H9 (cell line): ENCODE measurements around the gene HBD. TPM values are rescaled to one million over a fixed set of nuclear protein-coding genes. Genes with fewer than 3 reads are reported as not detected.

ENCODE experiments used
- DNase-seq: peaks from one replicate; pipeline ENCODE4 v3.0.0-alpha.2; 2017
- H2AFZ ChIP-seq: one replicate; pipeline ENCODE4 v1.6.1; 2013; ENCODE audit warnings: mild to moderate bottlenecking, low read length, control low read depth, moderate library complexity
- H2AK5ac ChIP-seq: 2 replicates; pipeline ENCODE4 v1.6.1; 2013; ENCODE audit warnings: low read length, control low read depth, mixed read lengths; ENCODE audit not compliant: insufficient read length
- H2BK120ac ChIP-seq: one replicate; pipeline ENCODE4 v1.6.1; 2013; ENCODE audit warnings: low read depth, mild to moderate bottlenecking, low read length, control low read depth, inconsistent platforms; ENCODE audit not compliant: poor library complexity, severe bottlenecking
- H2BK12ac ChIP-seq: 2 replicates; pipeline ENCODE4 v1.6.1; 2013; ENCODE audit warnings: low read length, control low read depth, mixed read lengths, low read depth; ENCODE audit not compliant: insufficient read length
- H2BK15ac ChIP-seq: 2 replicates; pipeline ENCODE4 v1.6.1; 2013; ENCODE audit warnings: low read depth, low read length, control low read depth
- H2BK20ac ChIP-seq: one replicate; pipeline ENCODE4 v1.6.1; 2013; ENCODE audit warnings: low read depth, mild to moderate bottlenecking, low read length, control low read depth, inconsistent platforms; ENCODE audit not compliant: poor library complexity, severe bottlenecking
- H2BK5ac ChIP-seq: 2 replicates; pipeline ENCODE4 v1.6.1; 2013; ENCODE audit warnings: low read length, control low read depth, mixed read lengths; ENCODE audit not compliant: insufficient read length
- H3K14ac ChIP-seq: 2 replicates; pipeline ENCODE4 v1.6.1; 2013; ENCODE audit warnings: low read length, control low read depth; ENCODE audit not compliant: insufficient read depth
- H3K18ac ChIP-seq: 2 replicates; pipeline ENCODE4 v1.6.1; 2013; ENCODE audit warnings: low read depth, mild to moderate bottlenecking, mixed read lengths, low read length, control low read depth; ENCODE audit not compliant: insufficient read length
- H3K23ac ChIP-seq: 2 replicates; pipeline ENCODE4 v1.6.1; 2013; ENCODE audit warnings: low read length, control low read depth, mixed read lengths, low read depth; ENCODE audit not compliant: insufficient read length
- H3K23me2 ChIP-seq: 2 replicates; pipeline ENCODE4 v1.6.1; 2013; ENCODE audit warnings: low read depth, mild to moderate bottlenecking, mixed read lengths, low read length, control low read depth; ENCODE audit not compliant: insufficient read length, poor library complexity, severe bottlenecking
- H3K27ac ChIP-seq: 2 replicates; pipeline ENCODE4 v1.5.1; 2013; ENCODE audit warnings: low read length, control low read depth, mixed read lengths, low read depth; ENCODE audit not compliant: insufficient read length
- H3K27me3 ChIP-seq: 2 replicates; pipeline ENCODE4 v1.6.1; 2013; ENCODE audit warnings: low read length, control low read depth, inconsistent platforms; ENCODE audit not compliant: insufficient read depth
- H3K4ac ChIP-seq: 2 replicates; pipeline ENCODE4 v1.6.1; 2013; ENCODE audit warnings: low read depth, mild to moderate bottlenecking, control low read depth, inconsistent platforms, low read length, moderate library complexity
- H3K4me1 ChIP-seq: 2 replicates; pipeline ENCODE4 v1.6.1; 2013; ENCODE audit warnings: low read length, control low read depth, inconsistent platforms; ENCODE audit not compliant: insufficient read depth
- H3K4me2 ChIP-seq: 2 replicates; pipeline ENCODE4 v1.6.1; 2013; ENCODE audit warnings: low read length, control low read depth, mixed read lengths; ENCODE audit not compliant: insufficient read length, insufficient read depth
- H3K56ac ChIP-seq: 2 replicates; pipeline ENCODE4 v1.6.1; 2013; ENCODE audit warnings: low read depth, mild to moderate bottlenecking, mixed read lengths, low read length, control low read depth; ENCODE audit not compliant: insufficient read length
- H3K79me1 ChIP-seq: 2 replicates; pipeline ENCODE4 v1.6.1; 2013; ENCODE audit warnings: low read depth, mild to moderate bottlenecking, moderate library complexity, low read length, control low read depth, inconsistent platforms; ENCODE audit not compliant: insufficient read depth, poor library complexity, severe bottlenecking
- H3K79me2 ChIP-seq: 2 replicates; pipeline ENCODE4 v1.6.1; 2013; ENCODE audit warnings: low read length, control low read depth, inconsistent platforms; ENCODE audit not compliant: insufficient read depth
- H3K9ac ChIP-seq: 2 replicates; pipeline ENCODE4 v1.6.1; 2013; ENCODE audit warnings: low read length, control low read depth, mixed read lengths; ENCODE audit not compliant: insufficient read length; ENCODE audit errors: extremely low read depth
- H3K9me3 ChIP-seq: one replicate; pipeline ENCODE4 v1.6.1; 2013; ENCODE audit warnings: low read depth, low read length, inconsistent platforms; ENCODE audit not compliant: control insufficient read depth
- H3T11ph ChIP-seq: one replicate; pipeline ENCODE4 v1.6.1; 2013; ENCODE audit warnings: mild to moderate bottlenecking, low read length, control low read depth, inconsistent platforms
- H4K20me1 ChIP-seq: one replicate; pipeline ENCODE4 v1.6.1; 2013; ENCODE audit not compliant: control insufficient read depth, insufficient read length, insufficient read depth
- H4K5ac ChIP-seq: 2 replicates; pipeline ENCODE4 v1.6.1; 2013; ENCODE audit warnings: low read depth, mild to moderate bottlenecking, mixed read lengths, low read length, control low read depth; ENCODE audit not compliant: insufficient read length
- H4K8ac ChIP-seq: replicated peaks from 2 replicates; pipeline ENCODE4 v1.6.1; 2013; ENCODE audit warnings: low read length, control low read depth, mixed read lengths, low read depth; ENCODE audit not compliant: insufficient read length
- H4K91ac ChIP-seq: 2 replicates; pipeline ENCODE4 v1.6.1; 2013; ENCODE audit warnings: low read depth, mild to moderate bottlenecking, moderate library complexity, mixed read lengths, low read length, control low read depth; ENCODE audit not compliant: insufficient read length
- H3K27ac Mint-ChIP-seq, 3 experiments: 2 replicates in 2 of 3; 3 replicates in 1 of 3; pipeline ENCODE4 v1.8.0; 2020 to 2021; ENCODE audit warnings: mixed read lengths in 3 of 3, mild to moderate bottlenecking in 1 of 3, moderate library complexity in 1 of 3
- H3K27me3 Mint-ChIP-seq: 2 replicates; pipeline ENCODE4 v1.8.0; 2021; ENCODE audit warnings: low read depth, mild to moderate bottlenecking, moderate library complexity, mixed read lengths
- H3K36me3 Mint-ChIP-seq, 3 experiments: 2 replicates in 2 of 3; 3 replicates in 1 of 3; pipeline ENCODE4 v1.8.0; 2020 to 2021; ENCODE audit warnings: low read depth in 3 of 3, mixed read lengths in 3 of 3; ENCODE audit not compliant: insufficient read depth in 1 of 3
- H3K4me1 Mint-ChIP-seq, 2 experiments: 2 replicates each; pipeline ENCODE4 v1.8.0; 2020; ENCODE audit warnings: mixed read lengths in 2 of 2
- H3K4me3 Mint-ChIP-seq, 2 experiments: 2 replicates in 1 of 2; 3 replicates in 1 of 2; pipeline ENCODE4 v1.8.0; 2020 to 2021; ENCODE audit warnings: mild to moderate bottlenecking in 2 of 2, mixed read lengths in 2 of 2, moderate library complexity in 1 of 2
- H3K9me3 Mint-ChIP-seq, 2 experiments: 2 replicates in 1 of 2; 3 replicates in 1 of 2; pipeline ENCODE4 v1.8.0; 2020; ENCODE audit warnings: mild to moderate bottlenecking in 2 of 2, mixed read lengths in 2 of 2, moderate library complexity in 1 of 2
- WGBS: extraction: QIAGEN DNeasy Blood & Tissue Kit; methylation state at CpG from one replicate; pipeline ENCODE4 v1.1.7; 2013; ENCODE audit warnings: missing lambda C conversion rate, low lambda C conversion rate, mixed read lengths; ENCODE audit not compliant: insufficient read length; ENCODE audit errors: extremely low coverage; 5-methylcytosine and 5-hydroxymethylcytosine counted together
- total RNA-seq: library from RNA; stranded (reverse); gene quantifications from 2 replicates; pipeline ENCODE4 v1.2.1, GENCODE V29; 2021
- TF ChIP-seq, protein P1 (sequence below): fragments of 200-600 bp; sonication (generic); conservative IDR thresholded peaks from 3 replicates; pipeline ENCODE4 v1.8.0; 2021; ENCODE audit warnings: antibody characterized with exemption, mild to moderate bottlenecking

HBD gene
- total RNA-seq, 1 experiment from 2014 or later: not detected

DNA sequence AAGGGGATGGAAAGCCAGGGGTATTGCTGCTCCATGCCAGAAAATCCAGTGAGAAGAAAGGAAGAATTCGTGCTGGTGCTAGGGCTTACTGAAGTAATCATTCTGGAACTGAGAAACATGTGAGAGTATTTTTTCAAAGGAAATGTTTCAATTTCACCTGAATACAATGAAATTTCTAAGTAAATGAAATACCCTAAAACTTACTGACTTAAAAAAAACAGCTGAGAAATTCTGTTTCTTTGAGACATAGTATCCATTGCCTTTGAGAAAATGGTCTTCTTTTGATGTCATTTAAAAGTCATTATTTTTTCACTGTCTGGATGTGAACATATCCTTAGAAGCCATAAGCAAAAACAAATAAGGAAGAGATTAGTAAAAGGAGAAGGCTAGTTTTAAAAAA lies 33.7 kb downstream of the HBD start, which contains the start of gene OR51V1:
OR51V1 (minus strand) TSS at position 101 of the 400 bp plus-strand sequence; CDS start at position 101, 0 bp downstream.
- no peak for DNase-seq
- no peaks in the 10 kb centered on the region for H3K27me3 ChIP-seq
- no peak within 1 kb of the TSS for H3K4me3 Mint-ChIP-seq
- no peak within 1 kb of the TSS for H2BK12ac ChIP-seq
- no peaks in the 10 kb centered on the region for H3K9me3 Mint-ChIP-seq
- H3K4me1 ChIP-seq: no peaks in the 10 kb centered on the region
- H3K18ac ChIP-seq: no peak within 1 kb of the TSS
- no peak within 1 kb of the TSS for H4K91ac ChIP-seq
- H2AK5ac ChIP-seq: no peak within 1 kb of the TSS
- no peak within 1 kb of the TSS; a peak in 1 of 7 replicates for H3K27ac Mint-ChIP-seq
- no peak within 1 kb of the TSS for H2AFZ ChIP-seq
- no peaks in the 10 kb centered on the region for H3K9me3 ChIP-seq
- H4K20me1 ChIP-seq: no peaks in the 10 kb centered on the region
- H3K14ac ChIP-seq: no peak within 1 kb of the TSS
- TF ChIP-seq, protein P1, sequence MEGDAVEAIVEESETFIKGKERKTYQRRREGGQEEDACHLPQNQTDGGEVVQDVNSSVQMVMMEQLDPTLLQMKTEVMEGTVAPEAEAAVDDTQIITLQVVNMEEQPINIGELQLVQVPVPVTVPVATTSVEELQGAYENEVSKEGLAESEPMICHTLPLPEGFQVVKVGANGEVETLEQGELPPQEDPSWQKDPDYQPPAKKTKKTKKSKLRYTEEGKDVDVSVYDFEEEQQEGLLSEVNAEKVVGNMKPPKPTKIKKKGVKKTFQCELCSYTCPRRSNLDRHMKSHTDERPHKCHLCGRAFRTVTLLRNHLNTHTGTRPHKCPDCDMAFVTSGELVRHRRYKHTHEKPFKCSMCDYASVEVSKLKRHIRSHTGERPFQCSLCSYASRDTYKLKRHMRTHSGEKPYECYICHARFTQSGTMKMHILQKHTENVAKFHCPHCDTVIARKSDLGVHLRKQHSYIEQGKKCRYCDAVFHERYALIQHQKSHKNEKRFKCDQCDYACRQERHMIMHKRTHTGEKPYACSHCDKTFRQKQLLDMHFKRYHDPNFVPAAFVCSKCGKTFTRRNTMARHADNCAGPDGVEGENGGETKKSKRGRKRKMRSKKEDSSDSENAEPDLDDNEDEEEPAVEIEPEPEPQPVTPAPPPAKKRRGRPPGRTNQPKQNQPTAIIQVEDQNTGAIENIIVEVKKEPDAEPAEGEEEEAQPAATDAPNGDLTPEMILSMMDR: no peak
- no CpG with 5 or more reads among the region's 1 CpG for WGBS
- H2BK5ac ChIP-seq: no peak within 1 kb of the TSS
- no peak within 1 kb of the TSS for H3T11ph ChIP-seq
- no peak within 1 kb of the TSS for H3K9ac ChIP-seq
- no peak within 1 kb of the TSS for H3K27ac ChIP-seq
- H3K56ac ChIP-seq: no peak within 1 kb of the TSS
- no peaks in the 10 kb centered on the region for H3K23me2 ChIP-seq
- H2BK120ac ChIP-seq: no peak within 1 kb of the TSS
- no peaks in the 10 kb centered on the region for H3K36me3 Mint-ChIP-seq
- no peaks in the 10 kb centered on the region for H3K79me2 ChIP-seq
- no peak within 1 kb of the TSS for H2BK20ac ChIP-seq
- no peak within 1 kb of the TSS for H4K8ac ChIP-seq
- H4K5ac ChIP-seq: no peak within 1 kb of the TSS
- no peak within 1 kb of the TSS for H3K4ac ChIP-seq
- H2BK15ac ChIP-seq: no peak within 1 kb of the TSS
- H3K4me1 Mint-ChIP-seq: peaks cover 0 to 3% of the 10 kb centered on the region in 2 experiments; a peak in 3 of 4 replicates
- no peaks in the 10 kb centered on the region for H3K79me1 ChIP-seq
- no peak within 1 kb of the TSS for H3K4me2 ChIP-seq
- H3K23ac ChIP-seq: no peak within 1 kb of the TSS
- no peaks in the 10 kb centered on the region for H3K27me3 Mint-ChIP-seq
